Activated naive CD8-positive, alpha-beta T cell treated with anti-CD3 and anti-CD28 coated beads, Interleukin-2, amount 10 ng/mL, durations not matched to agents 7 days and 5 days (primary cell): ENCODE results near the gene GABRR3. TPM values are rescaled to one million over a fixed set of nuclear protein-coding genes. Genes with fewer than 3 reads are reported as not detected.
A peak's percentile ranks its signal among the peaks of the same experiment; 100 is the strongest.

Source experiments
- ATAC-seq: fragments of 150-1000 bp; cut with Tn5 transposase; one replicate; pipeline ENCODE4 v1.10.0; 2021; ENCODE audit warnings: low read depth, moderate library complexity
- POLR2A ChIA-PET: fragments of 350-600 bp; sonication (Branson Sonifier 250); formaldehyde crosslinking; loops from one replicate; lab custom pipeline; 2021; ENCODE audit warnings: antibody characterized with exemption; lab: Charles Lee
- DNase-seq: peaks from one replicate; pipeline ENCODE4 v3.0.0; 2021
- H3K27ac Mint-ChIP-seq: one replicate; pipeline ENCODE4 v1.8.0; 2022; ENCODE audit warnings: mild to moderate bottlenecking, mixed read lengths
- H3K27me3 Mint-ChIP-seq: one replicate; pipeline ENCODE4 v1.8.0; 2022; ENCODE audit warnings: mild to moderate bottlenecking, moderate library complexity, mixed read lengths
- H3K36me3 Mint-ChIP-seq: one replicate; pipeline ENCODE4 v1.8.0; 2021; ENCODE audit warnings: mild to moderate bottlenecking, mixed read lengths
- H3K4me1 Mint-ChIP-seq: one replicate; pipeline ENCODE4 v1.8.0; 2021; ENCODE audit warnings: mixed read lengths
- H3K4me3 Mint-ChIP-seq: one replicate; pipeline ENCODE4 v1.8.0; 2022; ENCODE audit warnings: mild to moderate bottlenecking, moderate library complexity, mixed read lengths
- H3K9me3 Mint-ChIP-seq: one replicate; pipeline ENCODE4 v1.8.0; 2021; ENCODE audit warnings: mixed read lengths
- total RNA-seq, 2 experiments: library from RNA; stranded (reverse); gene quantifications; one replicate each; pipeline ENCODE4 v1.2.3, GENCODE V29; 2021

The GABRR3 gene
- total RNA-seq = not detected

- DNase-seq (no peak), ATAC-seq (no peak)
- POLR2A ChIA-PET = no interaction called here
- Mint-ChIP-seq H3K27me3 (peaks cover 29% of the 10 kb centered on the region), H3K4me1 (peaks cover 5% of the 10 kb centered on the region), H3K27ac (no peak within 1 kb of the TSS), H3K4me3 (no peak within 1 kb of the TSS), H3K36me3 (no peaks in the 10 kb centered on the region), H3K9me3 (no peaks in the 10 kb centered on the region)
Measured at GRCh38 chr3:98035208-98035607, at the start of gene GABRR3. TSS of gene GABRR3 (minus strand) at chr3:98035315. CDS start at chr3:98034987, 328 bp downstream.

GRCh38 chr3:98073486-98073885 is 38.4 kb upstream of the GABRR3 start:
- DNase-seq = no peak
- H3K4me1 Mint-ChIP-seq = no peaks in the 10 kb centered on the region
- peaks cover 11% of the 10 kb centered on the region for H3K27me3 Mint-ChIP-seq
- no peak for ATAC-seq
- H3K4me3 Mint-ChIP-seq = no peak overlapping the region
- H3K36me3 Mint-ChIP-seq = no peaks in the 10 kb centered on the region
- POLR2A ChIA-PET = no interaction called here
- H3K27ac Mint-ChIP-seq = no peak overlapping the region
- no peaks in the 10 kb centered on the region for H3K9me3 Mint-ChIP-seq

- Mint-ChIP-seq H3K27me3 (peaks cover 11% of the 10 kb centered on the region), H3K9me3 (no peaks in the 10 kb centered on the region), H3K36me3 (no peaks in the 10 kb centered on the region), H3K27ac (no peak overlapping the region), H3K4me1 (no peaks in the 10 kb centered on the region), H3K4me3 (no peak overlapping the region)
- POLR2A ChIA-PET = no interaction called here
- no peak for ATAC-seq
- DNase-seq = no peak
Measured at GRCh38 chr3:98070840-98071239, 35.7 kb upstream of the GABRR3 start.

DNA sequence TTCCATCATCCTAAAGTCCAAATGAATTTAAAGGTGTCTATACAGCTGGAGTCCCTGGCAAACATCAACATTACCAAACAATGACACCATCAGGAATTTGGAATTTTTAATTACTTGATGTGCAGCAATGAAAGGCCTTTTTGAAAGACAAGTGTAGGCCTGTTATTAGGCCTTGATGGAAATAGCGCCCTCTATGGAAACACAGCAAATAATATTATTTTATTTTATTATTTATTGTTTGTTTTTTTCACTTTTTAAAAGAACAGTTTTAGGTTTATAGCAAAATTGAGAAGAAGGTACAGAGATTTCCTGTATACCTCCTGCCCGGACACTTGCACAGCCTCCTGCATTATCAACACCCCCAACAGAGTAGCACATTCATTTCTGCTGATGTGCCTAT is 33.7 kb upstream of the GABRR3 start:
- Mint-ChIP-seq H3K4me3 (no peak overlapping the region), H3K36me3 (no peaks in the 10 kb centered on the region), H3K4me1 (no peaks in the 10 kb centered on the region)

GRCh38 chr3:98058244-98058960 is 23.3 kb upstream of the GABRR3 start:
- no peaks in the 10 kb centered on the region for H3K36me3 Mint-ChIP-seq
- POLR2A ChIA-PET = no interaction called here
- H3K4me1 Mint-ChIP-seq = no peaks in the 10 kb centered on the region
- peaks cover 19% of the 10 kb centered on the region for H3K27me3 Mint-ChIP-seq
- ATAC-seq = no peak
- no peak overlapping the region for H3K4me3 Mint-ChIP-seq
- H3K27ac Mint-ChIP-seq = no peak overlapping the region
- no peak for DNase-seq
- no peaks in the 10 kb centered on the region for H3K9me3 Mint-ChIP-seq

More for the DNA sequence above, 33.7 kb upstream of the GABRR3 start:
- no peak overlapping the region for H3K27ac Mint-ChIP-seq
- DNase-seq (no peak), ATAC-seq (no peak)
- H3K27me3 Mint-ChIP-seq = peaks cover 13% of the 10 kb centered on the region
- no peaks in the 10 kb centered on the region for H3K9me3 Mint-ChIP-seq
- POLR2A ChIA-PET = no interaction called here

DNA sequence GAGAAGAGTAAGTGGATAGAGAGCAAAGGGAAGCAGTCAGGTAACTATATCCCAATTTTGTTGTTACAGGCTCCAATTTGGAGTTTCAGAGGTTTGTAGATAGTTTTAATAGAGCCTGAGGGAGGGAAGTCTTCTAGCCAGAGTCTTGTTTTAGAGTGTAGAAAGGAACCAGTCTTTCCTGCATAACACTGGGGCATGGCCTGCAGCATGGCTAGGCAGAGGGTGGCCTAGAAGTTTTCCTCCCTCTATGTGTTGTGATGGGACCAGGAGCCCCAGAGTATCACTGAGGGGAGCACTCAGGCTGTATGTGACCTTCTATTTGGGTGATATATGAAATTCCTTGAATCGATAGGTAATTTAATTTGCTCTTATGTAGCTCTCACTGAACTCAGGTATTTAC is 22.5 kb upstream of the GABRR3 start:
- H3K27me3 Mint-ChIP-seq = peaks cover 16% of the 10 kb centered on the region
- DNase-seq (no peak), ATAC-seq (no peak)
- H3K36me3 Mint-ChIP-seq = no peaks in the 10 kb centered on the region
- no peaks in the 10 kb centered on the region for H3K9me3 Mint-ChIP-seq
- POLR2A ChIA-PET = no interaction called here
- no peak overlapping the region for H3K4me3 Mint-ChIP-seq
- no peaks in the 10 kb centered on the region for H3K4me1 Mint-ChIP-seq
- no peak overlapping the region for H3K27ac Mint-ChIP-seq

DNA sequence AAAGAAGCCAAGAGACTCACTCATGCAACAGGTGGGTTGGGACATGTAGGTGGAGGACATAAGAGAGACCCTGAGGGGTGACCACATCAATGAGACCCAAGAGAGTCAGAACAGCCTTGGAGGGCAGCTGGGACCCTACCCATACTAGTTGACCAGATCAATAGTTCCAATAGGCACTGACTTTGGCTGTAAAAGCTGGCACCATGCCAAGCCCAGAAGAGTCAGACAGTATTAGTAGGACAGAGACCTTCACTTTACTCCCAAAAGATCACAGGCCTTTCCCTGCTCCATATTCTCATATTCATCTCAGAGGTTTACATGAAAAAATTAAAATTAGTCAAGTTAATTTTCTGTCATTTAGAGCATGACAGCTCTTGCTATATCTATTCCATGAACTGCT is 20.9 kb upstream of the GABRR3 start:
- ATAC-seq (no peak), DNase-seq (no peak)
- H3K36me3 Mint-ChIP-seq = no peaks in the 10 kb centered on the region
- H3K27me3 Mint-ChIP-seq = peaks cover 17% of the 10 kb centered on the region
- H3K27ac Mint-ChIP-seq = no peak overlapping the region
- H3K4me1 Mint-ChIP-seq = no peaks in the 10 kb centered on the region
- H3K9me3 Mint-ChIP-seq = no peaks in the 10 kb centered on the region
- POLR2A ChIA-PET = no interaction called here
- H3K4me3 Mint-ChIP-seq = no peak overlapping the region

GRCh38 chr3:98049271-98049670 is 14.2 kb upstream of the GABRR3 start:
- H3K27ac Mint-ChIP-seq = no peak overlapping the region
- no peak for DNase-seq
- POLR2A ChIA-PET = no interaction called here
- H3K9me3 Mint-ChIP-seq = no peaks in the 10 kb centered on the region
- peaks cover 33% of the 10 kb centered on the region for H3K27me3 Mint-ChIP-seq
- H3K36me3 Mint-ChIP-seq = no peaks in the 10 kb centered on the region
- H3K4me1 Mint-ChIP-seq = no peaks in the 10 kb centered on the region
- H3K4me3 Mint-ChIP-seq = no peak overlapping the region
- ATAC-seq = no peak

DNA sequence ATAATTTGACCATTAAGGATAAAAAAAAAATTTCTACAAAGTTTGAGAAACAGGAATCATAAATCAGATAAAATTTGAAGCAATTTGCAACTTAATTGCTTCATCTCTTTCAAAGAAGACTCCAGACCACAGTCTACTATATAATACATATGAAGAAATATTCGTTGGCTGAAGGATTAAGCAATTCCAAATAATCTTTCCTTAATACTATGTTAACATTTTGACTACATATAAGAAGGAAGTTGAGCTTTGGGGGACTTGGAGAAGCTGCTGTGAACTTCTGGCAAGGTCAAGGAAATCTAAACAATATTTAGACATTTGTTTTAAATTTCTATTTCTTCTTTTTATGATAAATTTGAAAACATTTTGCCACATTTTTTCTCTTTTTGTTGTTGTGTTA is 13.5 kb upstream of the GABRR3 start:
- no peaks in the 10 kb centered on the region for H3K36me3 Mint-ChIP-seq
- no peaks in the 10 kb centered on the region for H3K4me1 Mint-ChIP-seq
- POLR2A ChIA-PET = no interaction called here
- H3K27me3 Mint-ChIP-seq = peaks cover 37% of the 10 kb centered on the region
- no peak overlapping the region for H3K4me3 Mint-ChIP-seq
- H3K27ac Mint-ChIP-seq = no peak overlapping the region
- ATAC-seq (no peak), DNase-seq (no peak)
- no peaks in the 10 kb centered on the region for H3K9me3 Mint-ChIP-seq

DNA sequence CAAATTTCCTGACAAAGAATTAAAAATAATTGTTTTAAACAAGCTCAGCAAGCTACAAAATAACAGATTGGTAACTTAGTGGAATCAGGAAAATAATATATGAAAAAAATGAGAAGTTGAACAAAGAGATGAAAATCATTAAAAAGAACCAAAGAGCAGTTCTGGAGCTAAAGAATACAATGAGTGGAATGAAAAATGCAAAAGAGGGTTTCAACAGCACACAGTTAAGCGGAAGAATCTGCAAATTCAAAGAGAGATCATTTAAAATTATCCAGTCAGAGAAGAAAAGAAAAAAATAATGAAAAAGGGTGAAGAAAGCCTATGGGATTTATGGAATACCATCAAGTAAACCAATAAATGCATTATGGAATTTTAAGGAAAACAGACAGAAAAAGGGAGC is 6.2 kb upstream of the GABRR3 start:
- Mint-ChIP-seq H3K27me3 (peaks cover 57% of the 10 kb centered on the region), H3K9me3 (peaks cover 4% of the 10 kb centered on the region), H3K4me1 (peaks cover 5% of the 10 kb centered on the region), H3K36me3 (no peaks in the 10 kb centered on the region), H3K4me3 (no peak overlapping the region), H3K27ac (no peak overlapping the region)
- ATAC-seq = no peak
- POLR2A ChIA-PET = no interaction called here
- no peak for DNase-seq

DNA sequence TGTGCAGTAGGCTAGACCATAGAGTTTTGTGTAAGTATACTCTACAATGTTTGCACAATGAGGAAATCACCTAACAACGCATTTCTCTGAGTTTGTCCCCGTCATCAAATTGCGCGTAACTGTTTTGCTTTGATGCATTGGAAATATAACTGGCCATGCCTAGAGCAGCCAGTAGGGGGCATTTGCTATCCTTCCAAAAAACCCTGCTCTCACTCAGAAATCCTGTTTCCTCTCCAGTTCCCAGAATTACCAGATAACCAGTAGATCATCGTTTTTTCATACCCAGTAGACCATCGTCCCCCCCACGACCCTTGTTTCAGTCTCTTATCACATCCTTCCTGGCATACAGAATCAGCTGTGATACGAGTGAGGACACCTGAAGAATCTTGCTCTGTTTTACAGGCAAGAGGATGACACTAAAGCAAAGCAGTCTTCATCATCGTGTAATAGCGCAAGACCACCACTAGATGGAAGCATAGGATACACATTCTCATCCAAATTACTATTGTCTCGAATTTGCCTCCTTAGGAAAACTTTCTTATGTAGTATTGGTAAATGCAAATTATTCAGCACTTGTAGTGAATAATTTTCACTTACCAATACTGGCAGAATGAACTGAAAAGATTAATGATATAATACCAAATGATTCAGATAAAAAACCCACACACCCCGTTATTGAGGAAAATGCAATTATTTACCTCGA is 4.4 kb upstream of the GABRR3 start:
- DNase-seq (peak; percentile 56), ATAC-seq (peak; percentile 98)
- H3K9me3 Mint-ChIP-seq = peaks cover 4% of the 10 kb centered on the region
- peaks cover 5% of the 10 kb centered on the region for H3K4me1 Mint-ChIP-seq
- peaks cover 49% of the 10 kb centered on the region for H3K27me3 Mint-ChIP-seq
- H3K36me3 Mint-ChIP-seq = no peaks in the 10 kb centered on the region
- peak overlapping the region; percentile 87 for H3K4me3 Mint-ChIP-seq
- POLR2A ChIA-PET = interaction anchor here (1.0 kb wide), 1 partner anchor 484 kb away, joined by 3 read pairs; the partner anchor contains the start of gene CLDND1
- peak overlapping the region; percentile 85 for H3K27ac Mint-ChIP-seq

DNA sequence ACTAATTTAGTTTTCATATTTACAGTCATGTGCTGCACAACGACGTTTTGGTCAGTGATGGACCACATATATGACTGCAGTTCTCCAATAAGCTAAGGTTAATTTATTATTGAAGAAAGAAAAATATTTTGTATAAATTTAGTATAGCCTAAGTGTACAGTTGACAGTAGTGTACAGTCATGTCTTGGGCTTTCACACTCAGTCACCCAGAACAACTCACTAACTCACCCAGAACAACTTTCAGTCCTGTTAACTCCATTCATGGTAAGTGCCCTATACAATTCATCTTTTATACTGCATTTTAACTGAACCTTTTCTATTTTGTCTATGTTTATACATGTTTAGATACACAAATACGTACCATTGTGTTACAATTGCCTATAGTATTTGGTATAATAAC is 3.8 kb upstream of the GABRR3 start:
- Mint-ChIP-seq H3K4me1 (peaks cover 5% of the 10 kb centered on the region), H3K27ac (peak overlapping the region; percentile 85), H3K4me3 (peak overlapping the region; percentile 87), H3K27me3 (peaks cover 49% of the 10 kb centered on the region), H3K9me3 (peaks cover 4% of the 10 kb centered on the region), H3K36me3 (no peaks in the 10 kb centered on the region)
- ATAC-seq = no peak
- no peak for DNase-seq
- POLR2A ChIA-PET = interaction anchor here (1.0 kb wide), 1 partner anchor 484 kb away, joined by 3 read pairs; the partner anchor contains the start of gene CLDND1

GRCh38 chr3:98038286-98038685 is 3.2 kb upstream of the GABRR3 start:
- H3K36me3 Mint-ChIP-seq = no peaks in the 10 kb centered on the region
- peaks cover 4% of the 10 kb centered on the region for H3K9me3 Mint-ChIP-seq
- POLR2A ChIA-PET = interaction anchor here (0.5 kb wide), 1 partner anchor 28 kb away, joined by 3 read pairs; no protein-coding TSS in a partner anchor
- no peak overlapping the region for H3K27ac Mint-ChIP-seq
- H3K4me3 Mint-ChIP-seq = no peak overlapping the region
- ATAC-seq (no peak), DNase-seq (no peak)
- peaks cover 5% of the 10 kb centered on the region for H3K4me1 Mint-ChIP-seq
- H3K27me3 Mint-ChIP-seq = peaks cover 51% of the 10 kb centered on the region

DNA sequence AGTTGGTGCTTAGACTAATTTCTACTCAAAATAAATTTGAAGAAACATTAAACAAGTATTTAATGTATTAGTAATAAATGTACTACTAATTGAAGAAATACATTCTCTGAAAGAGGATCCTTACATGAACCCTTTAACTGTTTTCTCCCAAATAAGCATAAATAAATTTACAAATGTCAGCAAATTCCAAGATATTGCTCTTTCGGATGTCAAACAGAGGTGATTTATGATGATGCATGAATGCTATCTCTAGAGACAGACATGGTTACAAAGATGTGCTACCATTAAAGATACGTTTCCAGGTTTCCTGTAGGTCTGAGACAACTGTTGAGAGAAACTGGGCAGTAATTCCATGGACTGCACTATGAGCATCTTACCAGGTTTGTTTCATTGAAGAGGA is 629 bp downstream of the GABRR3 start:
- Mint-ChIP-seq H3K36me3 (no peaks in the 10 kb centered on the region), H3K27ac (no peak overlapping the region), H3K4me3 (no peak overlapping the region), H3K4me1 (peaks cover 6% of the 10 kb centered on the region), H3K9me3 (no peaks in the 10 kb centered on the region), H3K27me3 (peaks cover 27% of the 10 kb centered on the region)
- ATAC-seq (no peak), DNase-seq (no peak)
- POLR2A ChIA-PET = no interaction called here
